PC-9 (cell line): ENCODE results near the gene SULT4A1. TPM values are rescaled to one million over a fixed set of nuclear protein-coding genes. Genes with fewer than 3 reads are reported as not detected.
A peak's percentile ranks its signal among the peaks of the same experiment; 100 is the strongest.
"Not testable (repeated sequence)": the region's sequence is repeated elsewhere in the genome, so short reads cannot be mapped to it uniquely, and the experiment has no call there.

ENCODE experiments used
- BruUV-seq: library from RNA; stranded (reverse); fragments of 400-500 nt; replicated peaks from 2 replicates; lab custom pipeline; 2021; lab: Mats Ljungman, UMichigan
- CTCF ChIA-PET: fragments of 300-600 bp; sonication (Branson Sonifier 250); formaldehyde crosslinking; loops from one replicate; lab custom pipeline; 2022; ENCODE audit warnings: antibody characterized with exemption; lab: Charles Lee
- POLR2A ChIA-PET: fragments of 300-600 bp; sonication (Branson Sonifier 250); formaldehyde crosslinking; loops from one replicate; lab custom pipeline; 2022; ENCODE audit warnings: antibody characterized with exemption; ENCODE audit not compliant: unreplicated experiment; lab: Charles Lee
- DNase-seq, 2 experiments: peaks; one replicate each; pipeline versions ENCODE4 v3.0.0 to v3.0.0-alpha.2; 2015 to 2022; ENCODE audit warnings: mixed read lengths in 1 of 2
- H2AFZ ChIP-seq: fragments of 200-600 bp; sonication (generic); 2 replicates; pipeline ENCODE4 v1.8.1; 2017; ENCODE audit warnings: antibody characterized with exemption
- H3F3A ChIP-seq: fragments of 200-600 bp; sonication (generic); 2 replicates; pipeline ENCODE4 v1.8.1; 2017; ENCODE audit warnings: antibody characterized with exemption, mild to moderate bottlenecking, low read depth; ENCODE audit not compliant: insufficient read depth
- H3K27ac ChIP-seq: fragments of 200-600 bp; sonication (generic); 2 replicates; pipeline ENCODE4 v1.6.1; 2016; ENCODE audit warnings: mixed run types
- H3K27me3 ChIP-seq: fragments of 200-600 bp; sonication (generic); 2 replicates; pipeline ENCODE4 v1.6.1; 2016; ENCODE audit warnings: low read depth, mixed run types; ENCODE audit not compliant: insufficient read depth
- H3K36me3 ChIP-seq: fragments of 200-600 bp; sonication (generic); 2 replicates; pipeline ENCODE4 v1.6.1; 2016; ENCODE audit warnings: low read depth, mixed run types
- H3K4me1 ChIP-seq: fragments of 200-600 bp; sonication (generic); replicated peaks from 2 replicates; pipeline ENCODE4 v1.6.1; 2016; ENCODE audit warnings: mixed run types; ENCODE audit not compliant: insufficient read depth
- H3K4me2 ChIP-seq: fragments of 200-600 bp; sonication (generic); 2 replicates; pipeline ENCODE4 v1.6.1; 2017; ENCODE audit warnings: mixed run types
- H3K4me3 ChIP-seq: fragments of 200-600 bp; sonication (generic); 2 replicates; pipeline ENCODE4 v1.6.1; 2016; ENCODE audit warnings: mixed run types
- H3K79me2 ChIP-seq: fragments of 200-600 bp; sonication (generic); 2 replicates; pipeline ENCODE4 v1.6.1; 2017; ENCODE audit warnings: low read depth, mixed run types
- H3K9me2 ChIP-seq: fragments of 200-600 bp; sonication (generic); 2 replicates; pipeline ENCODE4 v1.8.1; 2017; ENCODE audit warnings: mild to moderate bottlenecking; ENCODE audit not compliant: insufficient read depth
- H3K9me3 ChIP-seq: fragments of 200-600 bp; sonication (generic); 2 replicates; pipeline ENCODE4 v1.8.1; 2016; ENCODE audit warnings: low read depth; ENCODE audit not compliant: insufficient read depth
- H4K20me1 ChIP-seq: fragments of 200-600 bp; sonication (generic); 2 replicates; pipeline ENCODE4 v1.8.1; 2017; ENCODE audit not compliant: insufficient read depth
- EZH2 ChIP-seq: fragments of 200-600 bp; sonication (generic); IDR thresholded peaks from 2 replicates; pipeline ENCODE4 v1.8.0; 2017; ENCODE audit warnings: antibody characterized with exemption, low read depth
- intact Hi-C: fragments of 100-400 bp; cut with micrococcal nuclease; formaldehyde crosslinking; loops from one replicate; pipeline ENCODE4 v1.10.0; 2022; ENCODE audit not compliant: unreplicated experiment
- total RNA-seq: library from RNA; stranded (reverse); gene quantifications from 2 replicates; pipeline ENCODE4 v1.2.3, GENCODE V29; 2021
- TF ChIP-seq, protein P1 (sequence below): fragments of 200-600 bp; sonication (generic); conservative IDR thresholded peaks from 2 replicates; pipeline ENCODE4 v1.6.1; 2017; ENCODE audit warnings: mixed run types, antibody characterized with exemption, mild to moderate bottlenecking, moderate library complexity

The SULT4A1 gene
- total RNA-seq, 1 experiment from 2014 or later = 3.4 TPM

- no peaks in the 10 kb centered on the region for H3F3A ChIP-seq
- no peak for TF ChIP-seq EZH2
- TF ChIP-seq, protein P1, sequence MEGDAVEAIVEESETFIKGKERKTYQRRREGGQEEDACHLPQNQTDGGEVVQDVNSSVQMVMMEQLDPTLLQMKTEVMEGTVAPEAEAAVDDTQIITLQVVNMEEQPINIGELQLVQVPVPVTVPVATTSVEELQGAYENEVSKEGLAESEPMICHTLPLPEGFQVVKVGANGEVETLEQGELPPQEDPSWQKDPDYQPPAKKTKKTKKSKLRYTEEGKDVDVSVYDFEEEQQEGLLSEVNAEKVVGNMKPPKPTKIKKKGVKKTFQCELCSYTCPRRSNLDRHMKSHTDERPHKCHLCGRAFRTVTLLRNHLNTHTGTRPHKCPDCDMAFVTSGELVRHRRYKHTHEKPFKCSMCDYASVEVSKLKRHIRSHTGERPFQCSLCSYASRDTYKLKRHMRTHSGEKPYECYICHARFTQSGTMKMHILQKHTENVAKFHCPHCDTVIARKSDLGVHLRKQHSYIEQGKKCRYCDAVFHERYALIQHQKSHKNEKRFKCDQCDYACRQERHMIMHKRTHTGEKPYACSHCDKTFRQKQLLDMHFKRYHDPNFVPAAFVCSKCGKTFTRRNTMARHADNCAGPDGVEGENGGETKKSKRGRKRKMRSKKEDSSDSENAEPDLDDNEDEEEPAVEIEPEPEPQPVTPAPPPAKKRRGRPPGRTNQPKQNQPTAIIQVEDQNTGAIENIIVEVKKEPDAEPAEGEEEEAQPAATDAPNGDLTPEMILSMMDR = no peak
- intact Hi-C loops = no loop called here
- no peaks in the 10 kb centered on the region for H3K9me3 ChIP-seq
- H3K4me3 ChIP-seq = no peak overlapping the region
- H3K4me1 ChIP-seq = no peaks in the 10 kb centered on the region
- no peak overlapping the region for H2AFZ ChIP-seq
- no peak overlapping the region for H3K4me2 ChIP-seq
- no peak for DNase-seq
- H3K27ac ChIP-seq = no peak overlapping the region
- ChIA-PET POLR2A (no interaction called here), CTCF (no interaction called here)
- H3K36me3 ChIP-seq = no peaks in the 10 kb centered on the region
- no peaks in the 10 kb centered on the region for H3K9me2 ChIP-seq
- BruUV-seq = no TSS peak
- no peaks in the 10 kb centered on the region for H4K20me1 ChIP-seq
- no peaks in the 10 kb centered on the region for H3K79me2 ChIP-seq
- H3K27me3 ChIP-seq = peaks cover 73% of the 10 kb centered on the region
Measured at GRCh38 chr22:43878079-43878795, 15.9 kb upstream of the SULT4A1 start.

GRCh38 chr22:43876866-43877509 is 14.7 kb upstream of the SULT4A1 start:
- no peaks in the 10 kb centered on the region for H3K9me3 ChIP-seq
- no TSS peak for BruUV-seq
- H3K4me1 ChIP-seq = no peaks in the 10 kb centered on the region
- H3K27me3 ChIP-seq = peaks cover 85% of the 10 kb centered on the region
- no peak for DNase-seq
- H3K4me3 ChIP-seq = no peak overlapping the region
- H3K36me3 ChIP-seq = no peaks in the 10 kb centered on the region
- H3K27ac ChIP-seq = no peak overlapping the region
- no peaks in the 10 kb centered on the region for H4K20me1 ChIP-seq
- CTCF ChIA-PET = no interaction called here
- no peaks in the 10 kb centered on the region for H3K9me2 ChIP-seq
- no peak overlapping the region for H3K4me2 ChIP-seq
- no peaks in the 10 kb centered on the region for H3F3A ChIP-seq
- no peak overlapping the region for H2AFZ ChIP-seq
- no peaks in the 10 kb centered on the region for H3K79me2 ChIP-seq
- TF ChIP-seq, protein P1 = no peak
- TF ChIP-seq EZH2 = no peak
- intact Hi-C loops = no loop called here
- POLR2A ChIA-PET = no interaction called here

- no peak overlapping the region for H3K27ac ChIP-seq
- H3F3A ChIP-seq = no peaks in the 10 kb centered on the region
- H3K79me2 ChIP-seq = no peaks in the 10 kb centered on the region
- no peak for TF ChIP-seq EZH2
- TF ChIP-seq, protein P1 = no peak
- ChIA-PET POLR2A (no interaction called here), CTCF (no interaction called here)
- BruUV-seq = no TSS peak
- no peaks in the 10 kb centered on the region for H3K9me2 ChIP-seq
- H3K4me1 ChIP-seq = no peaks in the 10 kb centered on the region
- no peaks in the 10 kb centered on the region for H3K36me3 ChIP-seq
- intact Hi-C loops = no loop called here
- H4K20me1 ChIP-seq = no peaks in the 10 kb centered on the region
- no peak overlapping the region for H2AFZ ChIP-seq
- H3K4me2 ChIP-seq = no peak overlapping the region
- H3K9me3 ChIP-seq = no peaks in the 10 kb centered on the region
- DNase-seq = no peak
- H3K27me3 ChIP-seq = peaks cover 84% of the 10 kb centered on the region
- H3K4me3 ChIP-seq = no peak overlapping the region
Measured at GRCh38 chr22:43869799-43870198, 7.5 kb upstream of the SULT4A1 start.

GRCh38 chr22:43869001-43869400 is 6.7 kb upstream of the SULT4A1 start:
- H3K27ac ChIP-seq, BruUV-seq, H3F3A ChIP-seq, H3K36me3 ChIP-seq, H3K79me2 ChIP-seq, H3K9me2 ChIP-seq, DNase-seq, CTCF ChIA-PET, H2AFZ ChIP-seq, H3K4me1 ChIP-seq, intact Hi-C loops, POLR2A ChIA-PET, H3K9me3 ChIP-seq, H3K4me3 ChIP-seq, H4K20me1 ChIP-seq: not testable (repeated sequence)
- H3K27me3 ChIP-seq = peaks cover 84% of the 10 kb centered on the region
- 0 out of 2 replicates have a peak overlapping the region, but pooled peaks have one; percentile 10 for H3K4me2 ChIP-seq
